ENCODE measurements around the gene PTPRB.

Gene PTPRB

GRCh38 chr12:70641691-70642090 is 4.5 kb upstream of the PTPRB start:
- no peak for FAIRE-seq

- FAIRE-seq = no peak
Measured at GRCh38 chr12:70640901-70641300, 3.7 kb upstream of the PTPRB start.

DNA sequence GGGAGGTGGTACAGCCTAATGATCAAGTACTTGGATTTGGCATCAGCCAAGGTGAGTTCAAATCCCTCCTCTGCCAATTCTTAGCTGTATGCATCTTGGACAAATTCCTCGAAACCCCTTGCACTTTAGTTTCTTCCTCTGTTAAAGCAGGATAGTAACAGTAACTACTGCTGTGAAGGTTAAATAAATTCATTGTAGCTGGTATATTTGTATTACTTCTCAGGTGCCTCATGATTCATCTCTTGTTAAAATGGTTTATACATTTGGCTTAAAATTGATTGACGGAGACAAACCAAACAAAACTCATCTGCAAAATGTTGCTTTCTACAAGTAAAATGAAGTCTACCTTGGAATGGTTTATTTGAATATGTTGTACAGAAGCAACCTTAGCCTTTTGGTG is 2.3 kb upstream of the PTPRB start:
- FAIRE-seq = no peak

- FAIRE-seq = no peak
Measured at GRCh38 chr12:70638639-70639360, 1.6 kb upstream of the PTPRB start.

GRCh38 chr12:70635755-70636154 is 1.5 kb downstream of the PTPRB start:
- FAIRE-seq = no peak

GRCh38 chr12:70628701-70629480 is 8.3 kb downstream of the PTPRB start:
- no peak for FAIRE-seq

DNA sequence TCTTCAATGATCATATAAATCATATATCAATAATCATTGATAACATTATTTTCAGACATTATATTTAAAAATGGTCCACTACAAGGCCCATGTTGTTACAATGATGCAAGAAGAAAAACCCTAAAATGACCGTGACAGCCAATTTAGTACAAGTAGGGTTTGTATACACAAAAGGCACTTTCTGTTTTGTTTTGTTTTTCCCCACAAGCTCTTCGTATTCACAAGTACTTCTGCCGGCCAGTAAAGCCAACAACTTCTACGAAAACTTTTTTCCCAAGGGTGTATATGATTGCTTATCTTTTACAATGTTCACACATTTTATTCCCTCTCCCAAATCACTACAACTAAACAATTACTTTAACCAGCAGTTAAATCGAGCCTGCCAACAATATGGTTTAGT is 9.6 kb downstream of the PTPRB start:
- no peak for FAIRE-seq

DNA sequence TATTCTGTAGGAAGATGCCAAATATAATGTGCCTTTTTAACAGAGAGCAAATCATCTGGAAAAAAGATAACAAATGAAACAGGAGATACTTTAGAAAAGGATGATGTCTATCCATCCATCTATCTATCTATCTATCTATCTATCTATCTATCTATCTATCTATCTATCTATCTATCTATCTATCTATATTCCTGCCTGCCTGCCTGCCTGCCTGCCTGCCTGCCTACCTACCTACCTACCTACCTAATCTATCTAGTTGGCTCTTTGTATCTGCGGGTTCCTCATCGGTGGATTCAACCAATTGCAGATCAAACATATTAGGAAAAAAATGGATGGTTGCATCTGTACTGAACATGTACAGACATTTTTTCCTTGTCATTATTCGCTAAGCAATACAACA is 11.0 kb downstream of the PTPRB start:
- FAIRE-seq = no peak

- no peak for FAIRE-seq
Measured at GRCh38 chr12:70619471-70620152, 17.6 kb downstream of the PTPRB start.

GRCh38 chr12:70618371-70618770 is 18.9 kb downstream of the PTPRB start:
- no peak for FAIRE-seq

DNA sequence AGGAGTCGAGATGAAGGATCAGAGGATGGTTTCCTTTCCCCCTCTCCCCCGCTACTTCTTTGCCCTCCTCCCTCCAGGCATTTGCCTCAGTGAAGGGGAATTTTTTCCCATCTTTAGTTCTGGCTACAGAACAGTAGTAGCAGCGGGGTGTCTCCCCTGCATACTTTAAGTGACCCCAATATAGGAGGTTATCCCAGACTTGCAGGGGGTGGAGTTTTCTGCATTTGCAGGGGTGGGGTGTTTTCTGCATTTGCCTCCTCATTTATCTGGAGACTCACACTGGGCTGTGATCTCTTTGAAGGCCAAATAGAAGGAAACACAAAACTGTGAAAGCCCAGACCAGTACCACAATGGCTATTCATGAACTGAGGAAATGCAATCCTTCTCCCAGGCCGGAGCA is 19.8 kb downstream of the PTPRB start:
- no peak for FAIRE-seq

- no peak for FAIRE-seq
Measured at GRCh38 chr12:70615174-70615866, 21.9 kb downstream of the PTPRB start.

- no peak for FAIRE-seq
Measured at GRCh38 chr12:70609739-70610491, 27.3 kb downstream of the PTPRB start.

DNA sequence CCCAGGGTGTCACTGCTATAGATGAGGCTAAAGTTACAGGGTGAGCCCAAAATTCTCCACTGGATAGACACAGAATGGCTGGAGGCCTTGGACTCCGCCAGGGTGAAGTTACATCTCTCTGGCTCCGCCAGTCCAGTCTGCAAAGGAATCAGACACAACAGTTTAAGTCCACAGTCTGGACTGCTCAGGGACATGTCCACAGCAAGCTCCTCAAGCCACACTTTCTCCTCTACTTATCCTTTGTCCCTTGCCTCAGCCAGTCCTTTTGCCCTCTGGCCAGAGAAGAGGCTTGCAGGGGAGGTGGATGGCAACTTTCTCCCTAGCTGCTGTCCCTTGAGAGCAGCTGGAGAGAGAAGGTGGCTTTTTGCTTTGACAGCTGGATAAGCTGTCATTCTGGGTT is 28.0 kb downstream of the PTPRB start:
- no peak for FAIRE-seq

- FAIRE-seq = no peak
Measured at GRCh38 chr12:70608184-70608583, 29.0 kb downstream of the PTPRB start.

DNA sequence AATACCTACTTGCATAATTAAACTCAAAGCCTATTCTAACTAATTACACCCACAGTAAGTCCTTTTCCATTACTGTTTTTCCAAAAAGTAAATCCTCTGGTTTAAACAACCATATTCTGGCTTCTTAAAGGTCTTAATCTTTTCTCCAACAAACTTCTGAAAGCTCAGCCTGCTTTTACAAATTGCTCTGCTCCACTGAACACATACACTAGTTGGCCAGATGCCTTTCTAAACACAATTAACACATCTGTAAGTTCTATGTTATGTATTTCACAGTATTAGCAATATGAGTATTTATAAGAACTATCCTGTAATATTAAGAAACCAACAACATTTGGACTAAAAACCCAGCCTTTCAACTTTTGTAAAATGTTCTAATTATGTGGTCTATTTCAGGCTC is 30.1 kb downstream of the PTPRB start:
- no peak for FAIRE-seq

DNA sequence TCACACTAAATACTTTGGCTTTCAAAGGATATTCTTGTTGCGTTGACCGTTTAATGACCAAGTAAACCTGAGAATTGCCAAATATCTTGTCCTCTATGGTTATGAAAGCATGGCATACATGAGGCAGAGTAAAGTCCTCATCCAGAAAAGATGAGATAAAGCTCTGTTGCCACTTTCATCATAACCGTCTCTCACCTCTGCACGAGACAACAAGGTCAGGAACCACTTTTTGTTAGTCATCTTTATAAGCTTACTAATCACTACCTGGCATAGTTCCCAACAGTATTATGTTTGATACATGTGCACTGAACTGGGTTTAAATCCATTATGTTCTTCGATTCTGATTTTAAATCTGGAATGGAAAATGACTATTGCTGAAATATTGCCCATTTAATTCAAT is 31.3 kb downstream of the PTPRB start:
- no peak for FAIRE-seq

DNA sequence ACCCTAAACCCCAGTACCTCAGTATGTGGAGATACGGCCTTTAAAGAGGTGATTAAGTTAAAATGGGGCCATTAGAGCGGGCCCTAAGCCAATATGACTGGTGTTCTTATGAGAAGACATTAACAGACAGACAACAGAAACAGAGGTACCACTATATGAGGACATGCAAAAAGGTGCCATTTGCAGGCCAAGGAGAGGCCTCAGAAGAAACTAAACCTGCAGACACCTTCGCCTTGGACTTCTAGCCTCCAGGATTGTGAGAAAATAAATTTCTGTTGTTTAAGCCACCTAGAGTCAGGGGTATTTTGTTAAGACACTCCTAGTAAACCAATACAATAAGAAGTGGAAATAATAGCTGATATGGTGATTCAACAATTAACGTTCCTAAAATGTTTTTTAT is 32.6 kb downstream of the PTPRB start:
- FAIRE-seq = no peak

DNA sequence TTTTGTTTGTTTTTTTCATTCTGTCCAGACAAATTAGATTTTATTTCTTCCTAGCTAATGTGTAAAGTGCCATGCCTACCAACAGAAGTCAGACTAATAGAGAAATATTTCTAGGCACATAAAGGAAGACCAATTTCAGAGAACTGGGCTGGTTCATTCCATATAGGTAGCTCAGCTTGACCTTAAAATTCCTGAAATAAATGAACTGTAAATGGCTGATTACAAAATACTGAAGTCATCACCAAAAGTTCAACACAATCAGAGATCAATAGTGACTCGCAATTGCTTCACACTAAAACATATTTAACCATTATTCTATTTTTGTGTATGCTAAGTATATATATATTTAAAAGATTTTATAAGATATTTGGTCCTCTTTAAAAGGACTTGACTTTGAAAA is 34.2 kb downstream of the PTPRB start:
- FAIRE-seq = no peak

DNA sequence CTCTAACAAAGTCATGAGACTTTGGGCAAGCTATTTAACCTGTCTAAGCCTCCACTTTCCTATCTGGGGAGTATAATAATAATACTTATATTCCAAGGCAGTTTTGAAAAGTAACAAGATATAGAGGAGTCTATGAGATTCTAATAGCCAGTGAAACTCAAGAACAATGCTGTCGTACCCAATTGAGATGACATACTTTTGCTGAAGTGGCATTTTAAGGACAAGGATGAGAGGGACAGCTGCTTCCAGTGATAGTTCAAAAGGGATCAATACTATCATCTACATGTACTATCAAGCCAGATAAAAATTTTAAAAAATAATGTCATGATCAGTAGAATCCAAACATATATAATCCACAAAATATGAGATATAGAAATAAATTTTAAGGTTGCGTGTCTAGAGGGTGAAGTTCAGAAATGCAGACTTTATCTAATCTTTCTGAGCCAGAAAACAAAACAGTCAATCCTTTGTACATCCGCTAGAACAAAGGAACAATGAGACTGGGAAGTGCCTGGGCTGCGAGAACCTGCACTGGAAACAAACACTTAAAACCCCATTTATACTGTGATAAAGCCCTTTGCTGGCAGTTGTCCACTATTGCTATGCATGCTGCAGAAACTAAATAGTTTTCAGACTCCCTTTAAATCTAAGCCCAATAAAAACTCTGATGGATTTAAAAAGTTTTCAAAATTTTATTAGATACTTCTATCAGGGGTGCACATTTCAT is 38.6 kb downstream of the PTPRB start:
- FAIRE-seq = no peak

DNA sequence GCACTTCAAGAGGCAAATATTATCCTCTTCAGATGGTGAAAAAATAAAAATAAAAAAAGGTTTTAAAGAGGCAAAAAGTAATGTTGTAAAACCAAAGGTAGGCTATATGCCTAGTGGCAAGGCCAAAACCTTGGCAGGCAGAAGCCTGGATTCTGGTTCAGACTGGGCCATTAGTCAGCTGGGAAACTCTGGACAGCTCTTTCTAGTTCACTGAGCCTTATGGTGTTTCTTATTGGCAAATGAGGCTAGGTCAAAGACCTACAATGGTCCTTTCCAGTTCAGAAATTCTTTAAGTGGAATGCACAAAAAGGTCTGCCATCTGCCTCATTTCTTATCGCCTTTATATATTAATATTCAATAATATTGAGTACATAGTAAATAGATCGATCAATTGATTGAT is 44.6 kb downstream of the PTPRB start:
- FAIRE-seq = no peak
